ENCODE measurements around the gene ACTG2.
"Not testable (repeated sequence)": the region's sequence is repeated elsewhere in the genome, so short reads cannot be mapped to it uniquely, and the experiment has no call there.

DNA sequence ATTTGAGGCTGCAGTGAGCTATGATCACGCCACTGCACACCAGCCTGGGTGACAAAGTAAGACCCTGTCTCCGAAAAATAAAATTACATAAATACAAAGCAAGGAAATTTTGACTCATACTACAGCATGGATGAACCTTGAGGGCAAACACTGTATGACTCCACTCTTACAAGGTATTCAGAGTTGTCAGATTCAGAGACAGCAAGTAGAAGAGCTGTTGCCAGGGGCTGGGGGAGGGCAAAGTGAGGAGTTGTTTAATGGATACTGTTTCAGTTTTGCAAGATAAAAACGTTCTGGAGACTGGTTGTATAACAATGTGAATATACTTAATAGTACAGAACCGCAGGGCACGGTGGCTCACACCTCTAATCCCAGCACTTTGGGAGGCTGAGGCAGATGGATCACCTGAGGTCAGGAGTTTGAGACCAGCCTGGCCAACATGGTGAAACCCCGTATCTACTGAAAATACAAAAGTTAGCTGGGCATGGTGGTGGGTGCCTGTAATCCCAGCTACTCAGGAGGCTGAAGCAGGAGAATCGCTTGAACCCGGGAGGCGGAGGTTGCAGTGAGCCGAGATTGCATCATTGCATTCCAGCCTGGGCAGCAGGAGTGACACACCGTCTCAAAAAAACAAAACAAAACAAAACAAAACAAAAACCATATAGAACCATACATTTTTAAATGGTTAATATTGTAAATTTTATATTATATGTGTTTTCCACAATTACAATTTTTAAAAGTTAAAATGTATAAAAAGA is 5.0 kb upstream of the ACTG2 start:
- TF ChIP-seq, protein P1, sequence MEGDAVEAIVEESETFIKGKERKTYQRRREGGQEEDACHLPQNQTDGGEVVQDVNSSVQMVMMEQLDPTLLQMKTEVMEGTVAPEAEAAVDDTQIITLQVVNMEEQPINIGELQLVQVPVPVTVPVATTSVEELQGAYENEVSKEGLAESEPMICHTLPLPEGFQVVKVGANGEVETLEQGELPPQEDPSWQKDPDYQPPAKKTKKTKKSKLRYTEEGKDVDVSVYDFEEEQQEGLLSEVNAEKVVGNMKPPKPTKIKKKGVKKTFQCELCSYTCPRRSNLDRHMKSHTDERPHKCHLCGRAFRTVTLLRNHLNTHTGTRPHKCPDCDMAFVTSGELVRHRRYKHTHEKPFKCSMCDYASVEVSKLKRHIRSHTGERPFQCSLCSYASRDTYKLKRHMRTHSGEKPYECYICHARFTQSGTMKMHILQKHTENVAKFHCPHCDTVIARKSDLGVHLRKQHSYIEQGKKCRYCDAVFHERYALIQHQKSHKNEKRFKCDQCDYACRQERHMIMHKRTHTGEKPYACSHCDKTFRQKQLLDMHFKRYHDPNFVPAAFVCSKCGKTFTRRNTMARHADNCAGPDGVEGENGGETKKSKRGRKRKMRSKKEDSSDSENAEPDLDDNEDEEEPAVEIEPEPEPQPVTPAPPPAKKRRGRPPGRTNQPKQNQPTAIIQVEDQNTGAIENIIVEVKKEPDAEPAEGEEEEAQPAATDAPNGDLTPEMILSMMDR (IDR thresholded peaks at IDR 0.05): not testable (repeated sequence)
- not testable (repeated sequence) for TF ChIP-seq POLR2A (IDR thresholded peaks at IDR 0.05)

All from uterus (tissue), 2 donors.